Trophoblast cell (in vitro differentiated cells and primary cell): ENCODE results near the gene EIF4G3.

Experiments
- DNase-seq, 2 donors: peaks; one replicate each; pipeline ENCODE4 v3.0.0-alpha.2; 2016
- H2AFZ ChIP-seq: 2 replicates; pipeline ENCODE4 v1.6.1; 2013; ENCODE audit warnings: low read length, moderate library complexity, mild to moderate bottlenecking; ENCODE audit not compliant: insufficient read depth, poor library complexity
- H2AK5ac ChIP-seq: 2 replicates; pipeline ENCODE4 v1.6.1; 2013; ENCODE audit warnings: mild to moderate bottlenecking, low read length
- H2BK120ac ChIP-seq: 2 replicates; pipeline ENCODE4 v1.6.1; 2013; ENCODE audit warnings: low read length, mild to moderate bottlenecking, moderate library complexity; ENCODE audit not compliant: insufficient read depth, poor library complexity
- H2BK12ac ChIP-seq: 2 replicates; pipeline ENCODE4 v1.6.1; 2013; ENCODE audit warnings: mild to moderate bottlenecking, low read length, moderate library complexity
- H2BK5ac ChIP-seq: 2 replicates; pipeline ENCODE4 v1.6.1; 2013; ENCODE audit warnings: low read length, low read depth, moderate library complexity, mild to moderate bottlenecking; ENCODE audit not compliant: poor library complexity
- H3K14ac ChIP-seq: 2 replicates; pipeline ENCODE4 v1.6.1; 2013; ENCODE audit warnings: mild to moderate bottlenecking, low read length
- H3K18ac ChIP-seq: 2 replicates; pipeline ENCODE4 v1.6.1; 2013; ENCODE audit warnings: mild to moderate bottlenecking, low read length
- H3K23ac ChIP-seq: 2 replicates; pipeline ENCODE4 v1.6.1; 2013; ENCODE audit warnings: low read length
- H3K27ac ChIP-seq: 2 replicates; pipeline ENCODE4 v1.5.1; 2013; ENCODE audit warnings: low read depth, mild to moderate bottlenecking, inconsistent platforms, low read length, moderate library complexity
- H3K27me3 ChIP-seq: 2 replicates; pipeline ENCODE4 v1.6.1; 2013; ENCODE audit warnings: inconsistent platforms, mild to moderate bottlenecking, low read length, moderate library complexity; ENCODE audit not compliant: insufficient read depth
- H3K36me3 ChIP-seq, 2 experiments: 1 replicate in 1 of 2; 2 replicates in 1 of 2; pipeline ENCODE4 v1.6.1; 2013; ENCODE audit warnings: low read length in 2 of 2, mild to moderate bottlenecking in 2 of 2, moderate library complexity in 1 of 2; ENCODE audit not compliant: insufficient read depth in 2 of 2, control insufficient read depth in 1 of 2
- H3K4ac ChIP-seq: 2 replicates; pipeline ENCODE4 v1.6.1; 2013; ENCODE audit warnings: low read depth, mild to moderate bottlenecking, low read length, moderate library complexity
- H3K4me1 ChIP-seq, 2 experiments: 1 replicate in 1 of 2; 2 replicates in 1 of 2; pipeline ENCODE4 v1.6.1; 2013; ENCODE audit warnings: low read length in 2 of 2, mild to moderate bottlenecking in 2 of 2, moderate library complexity in 1 of 2; ENCODE audit not compliant: insufficient read depth in 2 of 2, control insufficient read depth in 1 of 2
- H3K4me2 ChIP-seq: 2 replicates; pipeline ENCODE4 v1.6.1; 2013; ENCODE audit warnings: inconsistent platforms, mild to moderate bottlenecking, low read length, moderate library complexity
- H3K4me3 ChIP-seq: 2 replicates; pipeline ENCODE4 v1.5.1; 2013; ENCODE audit warnings: mild to moderate bottlenecking, low read depth, low read length, inconsistent platforms
- H3K79me1 ChIP-seq: one replicate; pipeline ENCODE4 v1.6.1; 2013; ENCODE audit warnings: low read length
- H3K79me2 ChIP-seq: 2 replicates; pipeline ENCODE4 v1.6.1; 2013; ENCODE audit warnings: low read length, mild to moderate bottlenecking; ENCODE audit not compliant: control insufficient read depth, insufficient read depth, poor library complexity
- H3K9ac ChIP-seq: 2 replicates; pipeline ENCODE4 v1.6.1; 2013; ENCODE audit warnings: mild to moderate bottlenecking, low read length
- H3K9me3 ChIP-seq: 2 replicates; pipeline ENCODE4 v1.6.1; 2013; ENCODE audit warnings: low read depth, mild to moderate bottlenecking, control low read depth, inconsistent platforms, low read length; ENCODE audit not compliant: insufficient read depth
- H4K12ac ChIP-seq: 2 replicates; pipeline ENCODE4 v1.6.1; 2013; ENCODE audit warnings: low read depth, mild to moderate bottlenecking, low read length, moderate library complexity
- H4K8ac ChIP-seq: 2 replicates; pipeline ENCODE4 v1.6.1; 2013; ENCODE audit warnings: low read depth, mild to moderate bottlenecking, low read length, moderate library complexity
- H4K91ac ChIP-seq: one replicate; pipeline ENCODE4 v1.6.1; 2013; ENCODE audit warnings: low read depth, mild to moderate bottlenecking, low read length, moderate library complexity
- WGBS: extraction: QIAGEN DNeasy Blood & Tissue Kit; methylation state at CpG from one replicate; pipeline ENCODE4 v1.1.7; 2013; ENCODE audit warnings: missing lambda C conversion rate; ENCODE audit not compliant: insufficient read length, insufficient coverage; ENCODE audit errors: extremely low coverage; 5-methylcytosine and 5-hydroxymethylcytosine counted together

Gene EIF4G3

DNA sequence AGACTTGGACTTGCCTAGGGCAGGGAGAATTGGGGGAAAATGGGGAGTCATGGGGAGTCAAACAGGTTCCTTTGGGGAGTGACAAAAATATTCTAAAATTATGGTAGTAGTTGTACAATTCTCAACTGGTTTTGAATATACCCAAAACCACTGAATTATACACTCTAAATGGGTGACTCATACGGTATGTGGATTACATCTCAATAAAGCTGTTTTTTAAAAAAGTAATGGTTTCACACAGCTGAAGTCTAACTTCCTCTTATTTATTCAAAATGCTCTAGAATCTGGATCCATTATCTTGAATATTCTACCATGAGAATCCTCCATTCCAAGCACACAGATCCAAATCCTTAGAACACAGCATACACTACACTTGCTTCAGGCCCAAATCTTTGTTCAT, 11.1 kb downstream of the EIF4G3 start:
- Histone ChIP-seq H3K23ac (no peak overlapping the region), H3K27me3 (no peaks in the 10 kb centered on the region), H3K27ac (no peak overlapping the region), H3K79me2 (no peaks in the 10 kb centered on the region), H3K9ac (no peak overlapping the region), H2BK5ac (no peak overlapping the region), H3K4me3 (no peak overlapping the region), H2BK120ac (no peak overlapping the region), H3K4ac (no peak overlapping the region), H4K91ac (no peak overlapping the region), H3K18ac (no peak overlapping the region), H3K14ac (no peak overlapping the region), H2BK12ac (no peak overlapping the region), H3K9me3 (peaks cover 2% of the 10 kb centered on the region), H3K4me2 (no peak overlapping the region), H2AFZ (no peak overlapping the region), H3K36me3 (peaks cover 21 to 33% of the 10 kb centered on the region in 2 experiments), H2AK5ac (no peak overlapping the region), H3K4me1 (no peaks in the 10 kb centered on the region), H4K12ac (no peak overlapping the region), H3K79me1 (no peaks in the 10 kb centered on the region), H4K8ac (no peak overlapping the region)
- WGBS, result no CpG with 5 or more reads among the region's 1 CpG
- DNase-seq, result no peak

DNA sequence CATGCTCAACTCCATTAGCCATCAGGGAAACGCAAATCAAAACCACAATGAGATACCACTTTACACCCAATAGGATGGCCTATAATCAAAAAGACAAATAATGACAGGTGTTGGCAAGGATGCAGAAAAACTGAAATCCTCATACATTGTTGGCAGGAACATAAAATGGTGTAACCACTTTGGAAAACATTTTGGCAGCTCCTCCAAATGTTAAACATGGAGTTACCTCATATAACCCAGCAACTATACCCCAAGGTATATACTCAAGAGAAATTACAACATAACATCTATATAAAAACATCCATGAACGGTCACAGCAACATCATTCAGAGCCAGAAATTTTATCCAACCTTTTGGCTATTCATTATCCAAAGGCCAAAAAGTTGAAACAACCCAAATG, 11.6 kb downstream of the EIF4G3 start:
- Histone ChIP-seq H3K23ac (no peak overlapping the region), H2AK5ac (no peak overlapping the region), H3K36me3 (peaks cover 17 to 29% of the 10 kb centered on the region in 2 experiments), H3K14ac (no peak overlapping the region), H2BK12ac (no peak overlapping the region), H3K4ac (no peak overlapping the region), H2AFZ (no peak overlapping the region), H2BK120ac (no peak overlapping the region), H2BK5ac (no peak overlapping the region), H4K91ac (no peak overlapping the region), H3K4me3 (no peak overlapping the region), H4K8ac (no peak overlapping the region), H3K9ac (no peak overlapping the region), H3K18ac (no peak overlapping the region), H3K79me2 (no peaks in the 10 kb centered on the region), H3K4me2 (no peak overlapping the region), H3K27me3 (no peaks in the 10 kb centered on the region), H3K9me3 (peaks cover 2% of the 10 kb centered on the region), H3K79me1 (no peaks in the 10 kb centered on the region), H3K4me1 (no peaks in the 10 kb centered on the region), H3K27ac (no peak overlapping the region), H4K12ac (no peak overlapping the region)
- no CpG with 5 or more reads among the region's 2 CpGs for WGBS
- no peak for DNase-seq

DNA sequence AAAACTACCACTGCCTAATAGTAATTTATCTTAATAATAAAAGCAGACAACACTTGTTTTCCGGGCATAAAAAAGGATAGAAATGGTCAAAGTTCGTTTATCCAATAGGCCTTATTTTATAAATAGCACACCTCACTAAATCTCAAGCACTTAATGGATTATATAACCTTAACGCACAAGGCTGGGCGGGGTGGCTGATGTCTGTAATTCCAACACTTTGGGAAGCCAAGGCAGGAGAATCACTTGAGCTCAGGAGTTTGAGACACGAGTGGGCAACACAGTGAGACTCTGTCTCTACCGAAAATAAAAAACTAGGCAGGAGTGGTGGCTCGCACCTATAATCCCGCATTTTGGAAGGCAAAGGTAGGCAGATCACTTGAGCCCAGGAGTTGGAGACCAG, 12.4 kb downstream of the EIF4G3 start:
- no peak overlapping the region for H4K8ac ChIP-seq
- no peak overlapping the region for H2BK12ac ChIP-seq
- H3K27me3 ChIP-seq, result no peaks in the 10 kb centered on the region
- no peak overlapping the region for H2BK120ac ChIP-seq
- no peak overlapping the region for H4K91ac ChIP-seq
- H3K9ac ChIP-seq, result no peak overlapping the region
- no peak overlapping the region for H2AK5ac ChIP-seq
- no peak overlapping the region for H3K14ac ChIP-seq
- DNase-seq, result no peak
- no peak overlapping the region for H3K27ac ChIP-seq
- H2AFZ ChIP-seq, result no peak overlapping the region
- H4K12ac ChIP-seq, result no peak overlapping the region
- H2BK5ac ChIP-seq, result no peak overlapping the region
- peaks cover 2% of the 10 kb centered on the region for H3K9me3 ChIP-seq
- WGBS, result no CpG with 5 or more reads among the region's 8 CpGs
- no peak overlapping the region for H3K18ac ChIP-seq
- no peak overlapping the region for H3K4me2 ChIP-seq
- peaks cover 19 to 35% of the 10 kb centered on the region in 2 experiments for H3K36me3 ChIP-seq
- H3K4ac ChIP-seq, result no peak overlapping the region
- H3K79me1 ChIP-seq, result no peaks in the 10 kb centered on the region
- no peak overlapping the region for H3K23ac ChIP-seq
- H3K79me2 ChIP-seq, result no peaks in the 10 kb centered on the region
- H3K4me1 ChIP-seq, result no peaks in the 10 kb centered on the region
- H3K4me3 ChIP-seq, result peak overlapping the region; percentile 19

DNA sequence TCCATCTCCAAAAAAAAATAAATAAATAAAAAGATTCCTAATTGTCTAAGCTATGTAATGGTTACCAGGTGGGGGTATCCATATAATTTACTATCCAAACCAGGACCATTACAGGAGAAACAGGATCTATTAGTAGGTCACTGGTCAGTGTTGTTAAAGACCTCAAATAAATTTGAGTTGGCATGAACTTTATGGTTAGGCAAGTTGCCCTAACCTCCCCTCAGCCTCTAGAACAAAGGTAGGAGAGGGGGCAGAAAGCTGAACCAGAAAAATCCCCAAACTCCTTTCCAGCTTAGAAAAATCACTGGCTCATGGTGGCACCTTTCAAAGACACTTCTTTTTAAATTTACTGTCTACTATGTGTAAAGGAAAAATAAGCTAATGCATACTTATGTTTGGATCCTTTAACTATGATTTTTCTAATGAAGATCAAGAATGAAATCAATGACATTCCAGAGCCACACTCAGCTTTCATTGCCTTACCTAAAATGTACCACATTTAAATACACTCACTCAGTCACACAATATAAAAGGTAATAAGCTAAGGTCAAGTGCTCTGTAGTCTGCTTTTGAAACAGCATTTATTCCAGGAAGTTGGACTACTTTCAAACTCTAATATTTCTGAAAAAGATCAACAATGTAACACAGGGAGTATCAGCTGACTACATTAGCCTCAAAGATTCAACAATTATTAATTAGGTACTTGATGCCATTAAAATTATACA, 13.8 kb downstream of the EIF4G3 start:
- no peaks in the 10 kb centered on the region for H3K27me3 ChIP-seq
- no peak overlapping the region for H2BK120ac ChIP-seq
- no peak overlapping the region for H4K91ac ChIP-seq
- H2AK5ac ChIP-seq, result no peak overlapping the region
- H2AFZ ChIP-seq, result no peak overlapping the region
- H4K12ac ChIP-seq, result no peak overlapping the region
- H3K4me1 ChIP-seq, result no peaks in the 10 kb centered on the region
- no peak overlapping the region for H2BK5ac ChIP-seq
- no peak overlapping the region for H3K4me3 ChIP-seq
- no peak overlapping the region for H2BK12ac ChIP-seq
- H4K8ac ChIP-seq, result no peak overlapping the region
- H3K36me3 ChIP-seq, result peaks cover 13 to 26% of the 10 kb centered on the region in 2 experiments
- peaks cover 3% of the 10 kb centered on the region for H3K79me2 ChIP-seq
- H3K14ac ChIP-seq, result no peak overlapping the region
- no peak for DNase-seq
- H3K27ac ChIP-seq, result no peak overlapping the region
- no peak overlapping the region for H3K4me2 ChIP-seq
- no peaks in the 10 kb centered on the region for H3K79me1 ChIP-seq
- no peak overlapping the region for H3K18ac ChIP-seq
- no peak overlapping the region for H3K23ac ChIP-seq
- H3K9me3 ChIP-seq, result peaks cover 2% of the 10 kb centered on the region
- no peak overlapping the region for H3K4ac ChIP-seq
- H3K9ac ChIP-seq, result no peak overlapping the region
